ENCODE measurements around the gene MIF. TPM values are rescaled to one million over a fixed set of nuclear protein-coding genes. Genes with fewer than 3 reads are reported as not detected.
A peak's percentile ranks its signal among the peaks of the same experiment; 100 is the strongest.

The MIF gene
- 952 and 1,162 TPM in 2 replicates for total RNA-seq (2014; rRNA removed; shearing (Covaris generic))

DNA sequence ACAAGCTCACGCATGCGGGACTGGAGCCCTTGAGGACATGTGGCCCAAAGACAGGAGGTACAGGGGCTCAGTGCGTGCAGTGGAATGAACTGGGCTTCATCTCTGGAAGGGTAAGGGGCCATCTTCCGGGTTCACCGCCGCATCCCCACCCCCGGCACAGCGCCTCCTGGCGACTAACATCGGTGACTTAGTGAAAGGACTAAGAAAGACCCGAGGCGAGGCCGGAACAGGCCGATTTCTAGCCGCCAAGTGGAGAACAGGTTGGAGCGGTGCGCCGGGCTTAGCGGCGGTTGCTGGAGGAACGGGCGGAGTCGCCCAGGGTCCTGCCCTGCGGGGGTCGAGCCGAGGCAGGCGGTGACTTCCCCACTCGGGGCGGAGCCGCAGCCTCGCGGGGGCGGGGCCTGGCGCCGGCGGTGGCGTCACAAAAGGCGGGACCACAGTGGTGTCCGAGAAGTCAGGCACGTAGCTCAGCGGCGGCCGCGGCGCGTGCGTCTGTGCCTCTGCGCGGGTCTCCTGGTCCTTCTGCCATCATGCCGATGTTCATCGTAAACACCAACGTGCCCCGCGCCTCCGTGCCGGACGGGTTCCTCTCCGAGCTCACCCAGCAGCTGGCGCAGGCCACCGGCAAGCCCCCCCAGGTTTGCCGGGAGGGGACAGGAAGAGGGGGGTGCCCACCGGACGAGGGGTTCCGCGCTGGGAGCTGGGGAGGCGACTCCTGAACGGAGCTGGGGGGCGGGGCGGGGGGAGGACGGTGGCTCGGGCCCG, at the start of gene MIF:
Gene MIF (plus strand): TSS at position 439 of the 765 bp plus-strand sequence. CDS start 92 bp downstream, at position 531.
- Histone ChIP-seq H3K36me3 (replicated peaks; ENCODE audit: control insufficient read depth, insufficient read depth, low read length) (peaks cover 16% of the 10 kb centered on the region), H3K27me3 (ENCODE audit: control insufficient read depth, insufficient read depth, low read length) (no peaks in the 10 kb centered on the region; the same call in 1 of the 2 replicates), H3K4me3 (ENCODE audit: insufficient read depth, low read depth, low read length) (peak within 1 kb of the TSS; percentile 96)
- DNase-seq = peak; percentile 99

DNA sequence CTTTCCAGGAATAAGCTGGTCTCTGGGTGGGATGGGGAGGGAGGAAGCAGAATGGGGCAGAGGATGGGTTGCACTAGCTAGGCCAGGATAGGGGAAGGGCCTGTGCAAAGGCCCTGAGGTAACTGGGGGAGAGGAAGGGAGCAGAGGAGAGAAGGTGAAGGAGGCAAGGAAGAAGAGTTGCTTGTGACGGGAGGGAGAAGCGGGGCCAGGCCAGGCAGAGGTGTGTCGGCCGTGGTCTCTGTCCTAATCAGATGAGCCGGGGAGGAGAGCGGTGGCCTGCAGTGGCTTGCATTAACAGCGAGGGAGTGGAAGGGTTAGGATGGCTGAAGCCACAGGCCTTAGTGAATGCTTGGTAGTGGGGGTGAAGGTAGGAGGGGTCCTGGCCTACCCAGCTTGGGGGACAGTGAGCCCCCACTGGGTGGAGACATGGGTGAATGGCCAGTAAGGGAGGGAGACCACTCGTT, 49.4 kb upstream of the MIF start:
- H3K4me3 ChIP-seq (ENCODE audit: insufficient read depth, low read depth, low read length) = no peak overlapping the region
- no peaks in the 10 kb centered on the region for H3K36me3 ChIP-seq (replicated peaks; ENCODE audit: control insufficient read depth, insufficient read depth, low read length)
- DNase-seq = no peak
- peaks cover 2% of the 10 kb centered on the region; the same call in 1 of the 2 replicates for H3K27me3 ChIP-seq (ENCODE audit: control insufficient read depth, insufficient read depth, low read length)

DNA sequence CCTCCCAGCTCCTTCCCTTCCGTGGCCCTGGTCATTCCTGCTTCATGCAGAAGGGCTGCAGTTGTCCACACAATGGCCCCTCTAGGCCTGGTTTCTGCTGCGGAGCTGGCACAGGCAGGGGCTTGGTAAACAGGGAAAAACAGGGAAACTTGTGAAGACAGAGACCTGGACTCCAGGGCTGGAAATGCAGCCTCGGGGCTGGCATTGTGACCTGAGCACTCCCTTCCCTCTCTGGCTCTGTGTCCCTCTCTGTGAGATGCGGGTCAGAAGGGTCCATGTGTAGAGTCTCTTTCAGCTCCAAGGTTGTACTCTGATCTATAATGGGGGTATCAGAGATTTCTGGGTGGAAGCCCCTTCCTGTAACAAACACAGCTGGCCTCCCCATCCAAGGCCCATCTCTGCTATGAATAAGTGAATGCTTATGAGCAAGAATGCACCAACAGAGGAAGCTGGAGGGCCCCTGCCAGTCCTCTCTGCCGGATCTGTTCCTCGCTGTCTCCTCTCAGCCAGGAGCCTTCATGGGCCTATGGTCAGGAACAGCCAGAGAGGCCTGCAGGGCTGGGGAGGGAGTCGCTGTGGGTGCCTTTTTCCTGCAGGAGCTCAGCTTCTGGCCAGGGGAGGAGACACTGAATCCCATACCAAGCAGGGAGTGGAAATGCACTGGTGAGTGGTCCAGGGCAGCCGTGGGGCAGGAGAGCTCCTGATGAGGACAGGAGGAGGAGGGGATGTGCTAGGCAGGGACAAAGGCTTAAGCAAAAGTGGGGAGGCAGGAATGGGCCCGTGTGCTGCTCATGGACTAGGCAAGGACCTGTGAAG, 48.7 kb upstream of the MIF start:
- peaks cover 2% of the 10 kb centered on the region; the same call in 1 of the 2 replicates for H3K27me3 ChIP-seq (ENCODE audit: control insufficient read depth, insufficient read depth, low read length)
- no peak overlapping the region for H3K4me3 ChIP-seq (ENCODE audit: insufficient read depth, low read depth, low read length)
- no peak for DNase-seq
- no peaks in the 10 kb centered on the region for H3K36me3 ChIP-seq (replicated peaks; ENCODE audit: control insufficient read depth, insufficient read depth, low read length)

DNA sequence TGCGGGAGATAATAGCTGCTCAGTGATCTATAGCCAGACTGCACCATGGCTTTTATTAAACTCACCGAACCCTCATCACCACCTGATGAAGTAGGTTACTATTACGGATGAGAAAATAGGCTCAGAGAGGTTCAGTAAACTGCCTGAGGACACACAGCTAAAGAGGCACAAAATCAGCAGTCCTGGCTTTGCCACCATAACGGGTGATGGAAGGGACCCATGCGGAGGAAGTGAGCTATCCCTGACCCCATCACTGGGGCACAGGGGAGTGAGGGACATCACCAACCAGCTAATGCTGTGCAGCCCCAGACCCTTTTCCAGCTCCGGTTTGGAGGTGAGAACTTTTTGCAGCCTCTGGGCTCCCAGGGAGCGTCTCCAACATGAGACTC, 48.1 kb upstream of the MIF start:
- DNase-seq = no peak

DNA sequence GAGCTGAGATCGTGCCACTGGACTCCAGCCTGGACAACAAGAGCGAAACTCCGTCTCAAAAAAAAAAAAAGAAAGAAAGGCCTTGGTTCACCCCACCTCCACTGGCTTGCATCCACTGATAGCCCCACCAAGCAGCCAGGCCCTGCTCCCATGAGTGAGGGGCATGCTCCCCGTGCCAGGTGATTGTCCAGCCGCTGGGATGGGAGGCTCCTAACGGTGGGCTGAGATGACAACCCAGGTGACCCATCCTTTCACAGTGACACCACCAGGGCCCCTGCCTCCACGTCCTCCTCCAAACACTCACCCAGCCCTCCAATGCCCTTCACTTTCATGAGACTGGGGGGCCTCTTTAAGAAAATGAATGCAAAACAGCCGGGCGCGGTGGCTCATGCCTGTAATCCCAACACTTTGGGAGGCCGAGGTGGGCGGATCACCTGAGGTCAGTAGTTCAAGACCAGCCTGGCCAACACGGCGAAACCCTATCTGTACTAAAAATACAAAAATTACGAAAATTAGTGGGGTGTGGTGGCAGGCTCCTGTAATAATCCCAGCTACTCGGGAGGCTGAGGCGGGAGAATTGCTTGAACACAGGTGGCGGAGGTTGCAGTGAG, 46.8 kb upstream of the MIF start:
- Histone ChIP-seq H3K36me3 (replicated peaks; ENCODE audit: control insufficient read depth, insufficient read depth, low read length) (no peaks in the 10 kb centered on the region), H3K27me3 (ENCODE audit: control insufficient read depth, insufficient read depth, low read length) (0 out of 2 replicates have a peak, but pooled peaks cover 2% of the 10 kb centered on the region), H3K4me3 (ENCODE audit: insufficient read depth, low read depth, low read length) (no peak overlapping the region)
- DNase-seq = no peak

More for the DNA sequence above, 48.1 kb upstream of the MIF start:
- H3K27me3 ChIP-seq (ENCODE audit: control insufficient read depth, insufficient read depth, low read length) = 0 out of 2 replicates have a peak, but pooled peaks cover 2% of the 10 kb centered on the region
- no peaks in the 10 kb centered on the region for H3K36me3 ChIP-seq (replicated peaks; ENCODE audit: control insufficient read depth, insufficient read depth, low read length)
- H3K4me3 ChIP-seq (ENCODE audit: insufficient read depth, low read depth, low read length) = no peak overlapping the region

DNA sequence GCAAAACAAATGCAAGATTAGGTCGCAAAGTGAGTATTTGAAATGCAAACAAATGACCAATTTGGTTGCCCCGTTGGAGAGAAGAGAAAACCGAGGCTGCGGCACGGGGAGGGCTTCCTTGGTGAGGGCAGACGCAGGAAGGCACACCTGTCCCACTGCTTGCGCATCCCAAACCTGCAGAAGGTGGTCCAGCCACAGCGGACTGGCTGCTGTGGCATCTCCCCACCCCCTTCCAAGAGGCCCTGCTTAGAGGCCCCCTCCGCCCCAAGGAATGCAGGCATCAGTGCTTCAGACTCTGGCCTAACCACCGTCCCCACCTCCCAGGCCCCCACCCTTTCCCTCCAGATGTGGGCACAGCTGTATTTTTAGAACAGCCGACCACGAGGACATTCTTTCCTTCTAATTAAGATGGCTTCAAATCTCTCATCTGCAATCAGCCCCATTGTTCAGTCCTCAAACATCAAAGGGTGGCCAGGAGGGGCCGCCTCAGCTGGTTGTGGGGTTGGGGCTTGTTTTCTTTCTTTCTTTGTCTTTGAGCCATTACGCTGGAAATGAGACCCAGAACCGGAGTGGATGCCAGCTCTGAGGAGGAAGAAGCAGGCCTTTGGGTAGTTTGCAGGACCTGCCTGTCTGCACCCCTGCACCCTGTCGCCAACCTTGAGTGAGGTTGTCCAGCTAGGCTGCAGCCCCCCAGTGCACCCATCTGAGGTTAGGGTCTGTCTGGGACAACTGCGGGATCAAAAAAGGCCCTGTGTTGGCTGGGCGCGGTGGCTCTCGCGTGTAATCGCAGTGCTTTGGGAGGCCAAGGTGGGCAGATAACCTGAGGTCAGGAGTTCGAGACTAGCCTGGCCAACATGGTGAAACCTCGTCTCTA, 46.0 kb upstream of the MIF start:
- Histone ChIP-seq H3K4me3 (ENCODE audit: insufficient read depth, low read depth, low read length) (no peak overlapping the region), H3K27me3 (ENCODE audit: control insufficient read depth, insufficient read depth, low read length) (0 out of 2 replicates have a peak, but pooled peaks cover 2% of the 10 kb centered on the region), H3K36me3 (replicated peaks; ENCODE audit: control insufficient read depth, insufficient read depth, low read length) (no peaks in the 10 kb centered on the region)
- DNase-seq = peak; percentile 87

DNA sequence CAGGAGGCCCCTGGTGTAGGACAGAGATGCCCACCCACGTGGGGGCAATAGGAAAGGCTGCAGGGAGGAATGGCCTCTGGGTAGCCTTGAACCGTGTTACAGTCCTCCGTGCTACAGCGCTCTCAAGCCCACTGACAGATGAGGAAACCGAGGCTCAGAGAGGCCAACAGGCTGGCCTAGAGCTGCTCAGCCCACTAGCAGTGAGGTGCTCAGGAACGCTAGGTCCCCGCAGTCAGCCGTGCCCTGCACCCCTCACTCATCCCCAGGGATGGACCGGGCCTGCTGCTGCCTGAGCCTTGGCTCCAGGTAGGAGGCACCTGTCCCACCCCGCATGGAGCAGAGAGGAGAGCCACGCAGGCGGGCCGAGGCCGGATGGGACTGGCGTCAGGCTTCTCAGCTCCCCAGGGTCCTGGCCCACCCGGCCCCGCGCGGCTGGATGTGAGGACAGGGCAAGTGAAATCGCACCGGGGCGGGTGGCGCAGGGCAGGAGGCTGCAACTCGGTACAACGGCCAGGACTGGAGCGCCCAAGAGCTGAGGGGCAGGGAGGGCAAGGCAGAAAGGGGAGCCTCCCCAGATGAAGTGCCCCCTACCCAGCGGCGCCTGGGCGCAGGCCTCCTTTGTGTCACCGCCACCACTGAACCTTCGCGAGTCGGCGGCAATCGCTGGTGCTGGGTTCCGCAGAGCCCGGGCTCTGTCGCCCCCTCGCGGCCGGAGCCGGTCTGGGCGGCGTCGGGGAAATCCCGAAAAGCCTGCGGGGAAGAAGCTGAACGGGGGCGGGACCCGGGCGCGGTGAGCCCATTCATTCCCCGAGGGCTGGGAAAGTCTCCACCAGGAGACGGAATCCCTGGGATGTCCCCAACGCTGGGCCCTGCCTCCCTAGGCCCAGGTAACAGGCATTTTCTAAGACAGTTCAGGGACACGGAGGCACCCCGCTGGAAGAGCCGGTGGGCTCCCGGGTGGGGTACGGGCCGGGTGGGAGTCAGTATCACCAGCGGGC, 44.9 kb upstream of the MIF start:
- 0 out of 2 replicates have a peak, but pooled peaks cover 2% of the 10 kb centered on the region for H3K27me3 ChIP-seq (ENCODE audit: control insufficient read depth, insufficient read depth, low read length)
- H3K36me3 ChIP-seq (replicated peaks; ENCODE audit: control insufficient read depth, insufficient read depth, low read length) = no peaks in the 10 kb centered on the region
- peak; percentile 99 for DNase-seq
- H3K4me3 ChIP-seq (ENCODE audit: insufficient read depth, low read depth, low read length) = no peak overlapping the region

DNA sequence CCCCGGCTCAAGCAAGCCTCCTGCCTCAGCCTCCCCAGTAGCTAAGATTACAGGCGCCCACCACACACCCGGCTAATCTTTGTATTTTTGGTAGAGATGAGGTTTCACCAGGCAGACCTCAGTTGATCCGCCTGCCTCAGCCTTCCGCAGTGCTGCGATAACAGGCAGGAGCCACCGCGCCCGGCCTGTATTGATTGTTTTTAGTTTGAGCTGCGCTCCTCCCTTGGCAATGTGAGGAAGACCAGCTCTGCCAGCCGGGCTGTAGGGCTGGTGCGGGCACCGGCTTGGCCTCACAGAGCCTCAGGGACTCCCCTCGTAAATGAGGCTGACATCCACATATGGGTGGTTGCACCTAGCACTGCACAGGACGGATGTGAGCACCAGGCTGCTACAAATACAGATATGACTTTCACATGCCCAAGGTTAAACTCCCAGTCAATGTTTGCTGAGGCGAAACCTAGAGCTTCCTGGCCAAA, 44.0 kb upstream of the MIF start:
- Histone ChIP-seq H3K27me3 (ENCODE audit: control insufficient read depth, insufficient read depth, low read length) (0 out of 2 replicates have a peak, but pooled peaks cover 2% of the 10 kb centered on the region), H3K36me3 (replicated peaks; ENCODE audit: control insufficient read depth, insufficient read depth, low read length) (no peaks in the 10 kb centered on the region)
- peak; percentile 35 for DNase-seq

DNA sequence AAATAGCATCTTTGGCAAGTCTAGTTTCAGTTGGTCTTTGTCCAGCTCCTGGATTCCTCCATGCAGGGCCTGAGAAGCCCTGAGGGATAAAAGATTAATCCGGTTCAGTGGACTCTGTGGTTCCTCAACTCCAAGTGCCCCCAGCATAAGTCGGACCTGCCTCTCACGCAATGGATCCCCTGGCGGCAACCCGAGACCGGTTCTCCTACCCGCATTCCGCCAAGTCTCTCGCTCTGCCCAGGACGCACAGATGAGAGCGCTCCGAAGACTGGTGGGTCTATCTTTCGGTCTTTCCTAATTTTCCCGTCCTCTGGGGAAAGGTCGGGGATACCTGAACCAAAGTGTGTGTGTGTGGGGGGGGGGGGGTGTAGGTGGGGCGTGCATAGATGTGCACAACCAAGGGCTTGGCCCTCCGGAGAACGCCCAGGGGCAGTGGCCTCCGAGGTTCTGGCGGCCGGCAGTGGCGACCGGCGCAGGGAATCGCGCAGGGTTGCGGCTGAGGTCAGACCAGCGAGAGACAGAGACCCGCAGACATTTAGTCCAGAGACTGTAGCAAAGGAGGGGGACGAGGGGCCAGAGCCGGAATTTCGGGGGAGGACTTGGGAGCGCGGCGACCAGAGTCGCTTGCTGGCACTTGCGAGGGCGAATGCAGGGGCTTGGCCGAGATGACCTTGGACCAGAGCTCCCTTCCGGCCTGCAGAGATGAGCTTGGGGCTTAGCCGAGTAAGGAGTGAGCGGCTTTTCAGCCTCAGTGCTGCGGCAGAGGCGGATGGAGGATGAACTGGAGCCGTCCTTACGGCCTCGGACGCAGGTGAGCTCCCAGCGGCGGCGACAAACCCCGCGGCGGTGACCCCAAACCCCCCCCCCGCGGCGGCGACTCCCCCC, 37.2 kb upstream of the MIF start:
- no peaks in the 10 kb centered on the region for H3K36me3 ChIP-seq (replicated peaks; ENCODE audit: control insufficient read depth, insufficient read depth, low read length)
- peak; percentile 88 for DNase-seq
- no peaks in the 10 kb centered on the region for H3K27me3 ChIP-seq (ENCODE audit: control insufficient read depth, insufficient read depth, low read length)
- peak overlapping the region; percentile 78 for H3K4me3 ChIP-seq (ENCODE audit: insufficient read depth, low read depth, low read length)

More for the DNA sequence above, 44.0 kb upstream of the MIF start:
- H3K4me3 ChIP-seq (ENCODE audit: insufficient read depth, low read depth, low read length) = no peak overlapping the region

DNA sequence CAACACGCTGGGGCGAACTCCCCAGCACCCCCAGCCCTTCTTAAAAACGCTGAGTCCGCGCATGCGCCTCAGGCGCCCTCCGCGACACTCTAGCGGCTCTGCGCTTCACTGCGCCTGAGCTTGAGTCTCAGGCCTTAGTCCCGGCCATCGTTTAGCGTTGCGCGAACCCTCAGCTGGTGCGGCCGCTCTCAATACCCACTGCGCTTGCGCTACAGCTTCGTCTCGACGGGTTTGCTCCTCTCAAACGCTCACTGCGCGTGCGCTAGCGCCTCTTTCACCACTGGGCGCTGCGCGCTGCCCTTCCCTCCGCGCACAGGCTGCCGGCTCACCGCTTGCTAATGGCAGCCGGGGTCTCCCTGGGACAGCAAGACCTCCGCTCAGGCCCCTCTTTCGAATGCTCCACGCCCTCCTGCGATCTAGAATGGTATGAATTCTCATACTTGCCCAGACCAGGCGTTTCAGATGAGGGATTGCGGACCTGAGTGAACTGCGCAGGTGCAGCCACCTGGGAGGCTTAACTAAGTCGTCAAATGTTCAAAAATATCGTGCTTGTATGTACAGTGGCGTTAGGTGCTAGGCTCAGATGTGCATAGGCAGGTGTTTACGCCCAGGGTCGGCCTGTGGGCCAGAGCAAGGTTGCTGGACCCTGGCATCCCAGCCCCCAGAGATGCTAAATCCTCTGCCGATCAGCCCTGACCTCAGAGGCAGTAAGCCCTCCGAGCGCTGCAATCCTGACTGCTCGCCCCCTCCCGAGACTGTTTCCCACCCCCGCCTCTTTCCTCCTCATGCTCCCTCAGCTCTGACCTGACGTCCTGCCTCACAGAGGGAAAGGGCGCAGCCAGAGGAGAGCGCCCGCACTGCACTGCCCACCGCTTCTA, 36.3 kb upstream of the MIF start, which contains the start of gene SLC2A11:
Gene SLC2A11 (plus strand): TSS at position 270 of the 878 bp plus-strand sequence. CDS start 125 bp downstream, at position 395.
- Histone ChIP-seq H3K36me3 (replicated peaks; ENCODE audit: control insufficient read depth, insufficient read depth, low read length) (no peaks in the 10 kb centered on the region), H3K27me3 (ENCODE audit: control insufficient read depth, insufficient read depth, low read length) (no peaks in the 10 kb centered on the region), H3K4me3 (ENCODE audit: insufficient read depth, low read depth, low read length) (peak within 1 kb of the TSS; percentile 78)
- peak; percentile 97 for DNase-seq

DNA sequence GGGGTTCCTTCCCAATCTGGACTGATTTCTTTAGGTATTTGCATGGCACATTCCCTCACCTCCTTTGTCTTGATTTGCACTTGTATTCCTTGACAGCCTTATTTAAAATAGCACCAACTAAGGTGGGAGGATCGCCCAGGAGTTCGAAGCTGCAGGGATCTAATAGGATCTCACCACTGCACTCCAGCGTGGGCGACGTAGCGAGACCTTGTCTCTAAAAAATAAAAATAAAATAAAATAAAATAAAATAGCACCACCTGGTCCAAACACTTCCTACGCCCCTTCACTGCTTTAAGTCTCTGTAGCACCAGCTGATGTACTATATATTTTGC, 35.7 kb upstream of the MIF start:
- Histone ChIP-seq H3K36me3 (replicated peaks; ENCODE audit: control insufficient read depth, insufficient read depth, low read length) (no peaks in the 10 kb centered on the region), H3K4me3 (ENCODE audit: insufficient read depth, low read depth, low read length) (peak overlapping the region; percentile 78), H3K27me3 (ENCODE audit: control insufficient read depth, insufficient read depth, low read length) (no peaks in the 10 kb centered on the region)
- no peak for DNase-seq
